GM12891 (cell line): ENCODE results near the gene RGS9.

Source experiments
- POLR2A ChIP-seq: IDR thresholded peaks from 2 replicates; pipeline ENCODE4 v1.6.1; 2011; ENCODE audit warnings: low read depth, low read length, control low read depth
- POLR2AphosphoS5 ChIP-seq: IDR thresholded peaks from 2 replicates; pipeline ENCODE4 v1.6.1; 2011; ENCODE audit warnings: low read depth, low read length, control low read depth
- POU2F2 ChIP-seq: IDR thresholded peaks from 2 replicates; pipeline ENCODE4 v1.6.1; 2011; ENCODE audit warnings: low read depth, mild to moderate bottlenecking, control low read depth, low read length, moderate library complexity
- SPI1 ChIP-seq: IDR thresholded peaks from 2 replicates; pipeline ENCODE4 v1.6.1; 2011; ENCODE audit warnings: low read depth, low read length, control low read depth

GRCh38 chr17:65109543-65109942 lies 27.6 kb upstream of the RGS9 start:
- TF ChIP-seq POLR2AphosphoS5 = no peak
- no peak for TF ChIP-seq POLR2A
- TF ChIP-seq SPI1 = no peak
- TF ChIP-seq POU2F2 = no peak
